Hepatocyte (in vitro differentiated cells): ENCODE measurements around the gene CLTRN. TPM values are rescaled to one million over a fixed set of nuclear protein-coding genes. Genes with fewer than 3 reads are reported as not detected.
A peak's percentile ranks its signal among the peaks of the same experiment; 100 is the strongest.

Experiments
- DNase-seq: peaks from one replicate; pipeline ENCODE4 v3.0.0-alpha.2; 2016; ENCODE audit warnings: low spot score
- H2AFZ ChIP-seq: fragments of 200-600 bp; sonication (generic); 2 replicates; pipeline ENCODE4 v1.6.0; 2016; ENCODE audit warnings: antibody characterized with exemption, mild to moderate bottlenecking
- H3K27ac ChIP-seq: fragments of 200-600 bp; sonication (generic); 2 replicates; pipeline ENCODE4 v1.5.1; 2016; ENCODE audit warnings: mild to moderate bottlenecking
- H3K27me3 ChIP-seq: fragments of 200-600 bp; sonication (generic); 2 replicates; pipeline ENCODE4 v1.6.1; 2016
- H3K36me3 ChIP-seq: fragments of 200-600 bp; sonication (generic); replicated peaks from 2 replicates; pipeline ENCODE4 v1.5.1; 2016; ENCODE audit warnings: low read depth; ENCODE audit not compliant: insufficient read depth
- H3K4me1 ChIP-seq: fragments of 200-600 bp; sonication (generic); 2 replicates; pipeline ENCODE4 v1.5.1; 2016; ENCODE audit warnings: mild to moderate bottlenecking, moderate library complexity; ENCODE audit not compliant: insufficient read depth
- H3K4me2 ChIP-seq: fragments of 200-600 bp; sonication (generic); 2 replicates; pipeline ENCODE4 v1.6.0; 2016
- H3K4me3 ChIP-seq: fragments of 200-600 bp; sonication (generic); 2 replicates; pipeline ENCODE4 v1.5.1; 2016; ENCODE audit warnings: mild to moderate bottlenecking
- H3K79me2 ChIP-seq: fragments of 200-600 bp; sonication (generic); 2 replicates; pipeline ENCODE4 v1.6.0; 2017; ENCODE audit warnings: mild to moderate bottlenecking
- H3K9me2 ChIP-seq: fragments of 200-600 bp; sonication (generic); replicated peaks from 2 replicates; pipeline ENCODE4 v1.6.0; 2017; ENCODE audit warnings: mild to moderate bottlenecking; ENCODE audit not compliant: insufficient read depth
- H3K9me3 ChIP-seq: fragments of 200-600 bp; sonication (generic); 2 replicates; pipeline ENCODE4 v1.5.1; 2016; ENCODE audit warnings: low read depth, mild to moderate bottlenecking
- H4K20me1 ChIP-seq: fragments of 200-600 bp; sonication (generic); 2 replicates; pipeline ENCODE4 v1.6.0; 2016; ENCODE audit warnings: mild to moderate bottlenecking; ENCODE audit not compliant: insufficient read depth, poor library complexity, severe bottlenecking
- CTCF ChIP-seq: fragments of 200-600 bp; sonication (generic); IDR thresholded peaks from 2 replicates; pipeline ENCODE4 v1.5.1; 2016; ENCODE audit warnings: antibody characterized with exemption, mild to moderate bottlenecking; ENCODE audit not compliant: poor library complexity
- EZH2 ChIP-seq: fragments of 200-600 bp; sonication (generic); IDR thresholded peaks from 2 replicates; pipeline ENCODE4 v1.6.1; 2016; ENCODE audit warnings: antibody characterized with exemption, mild to moderate bottlenecking, borderline replicate concordance
- EZH2phosphoT487 ChIP-seq: fragments of 200-600 bp; sonication (generic); IDR thresholded peaks from one replicate; pipeline ENCODE4 v1.6.1; 2018; ENCODE audit warnings: antibody characterized with exemption, mild to moderate bottlenecking, low read depth, moderate library complexity; ENCODE audit not compliant: unreplicated experiment, severe bottlenecking
- WGBS: methylation state at CpG from one replicate; pipeline ENCODE4 v1.1.6; 2016; ENCODE audit warnings: low lambda C conversion rate; ENCODE audit errors: missing lambda C conversion rate; 5-methylcytosine and 5-hydroxymethylcytosine counted together
- polyA plus RNA-seq: library from polyadenylated mRNA; unstranded; fragments of >200 nt; fragmentation: Nextera tagmentation; extraction: Ambion mirVana; gene quantifications from 2 replicates; pipeline ENCODE4 v1.2.1, GENCODE V29; 2016
- total RNA-seq: library from RNA; depleted of rRNA; stranded (reverse); fragments of >200 nt; gene quantifications from 2 replicates; pipeline ENCODE4 v1.2.3, GENCODE V29; 2014

CLTRN gene
- total and polyA plus RNA-seq, 2 experiments from 2014 or later: 32.6 to 37.4 TPM

DNA sequence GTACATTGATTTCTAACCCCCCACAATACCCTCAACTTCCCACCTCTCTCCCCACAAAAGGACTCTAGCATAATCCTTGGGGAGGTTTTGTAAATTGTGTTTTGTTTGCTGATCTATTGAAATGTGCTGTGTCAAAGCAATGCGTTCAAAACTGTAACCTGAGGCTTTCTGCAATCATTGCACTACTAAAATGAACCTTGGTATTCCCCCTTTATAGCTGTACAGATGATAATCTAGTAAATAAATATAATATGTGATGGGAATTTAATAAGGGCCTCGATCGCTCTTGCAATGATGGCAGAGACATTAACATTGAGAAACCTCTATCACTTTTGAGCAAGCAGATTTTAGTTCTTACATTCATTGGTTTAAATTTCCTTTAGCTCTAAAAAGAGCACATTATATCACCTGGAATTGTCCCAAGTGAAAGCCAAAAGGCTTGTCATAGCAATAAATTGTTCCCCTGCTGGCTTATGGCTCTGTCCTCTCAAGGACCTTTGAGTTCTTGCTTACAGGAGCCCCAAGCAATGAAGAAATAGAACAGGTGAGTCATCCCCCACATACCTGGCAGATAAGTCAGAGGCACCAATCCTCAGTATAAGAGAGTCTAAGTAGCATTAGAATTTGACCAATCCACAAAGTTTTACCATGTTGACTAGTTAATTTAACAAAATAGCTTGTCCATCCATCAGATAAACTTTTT lies 45.4 kb downstream of the CLTRN start:
- Histone ChIP-seq H3K27me3 (no peaks in the 10 kb centered on the region), H4K20me1 (no peaks in the 10 kb centered on the region), H3K4me1 (peaks cover 12% of the 10 kb centered on the region), H3K9me3 (no peaks in the 10 kb centered on the region), H3K27ac (peak overlapping the region; percentile 78), H2AFZ (no peak overlapping the region), H3K9me2 (no peaks in the 10 kb centered on the region), H3K4me3 (no peak overlapping the region), H3K4me2 (peak overlapping the region; percentile 48), H3K36me3 (no peaks in the 10 kb centered on the region), H3K79me2 (no peaks in the 10 kb centered on the region)
- DNase-seq: peak; percentile 78
- TF ChIP-seq EZH2 (no peak), CTCF (no peak)
- 68% methylated on average over 3 of the region's 3 CpGs for WGBS

DNA sequence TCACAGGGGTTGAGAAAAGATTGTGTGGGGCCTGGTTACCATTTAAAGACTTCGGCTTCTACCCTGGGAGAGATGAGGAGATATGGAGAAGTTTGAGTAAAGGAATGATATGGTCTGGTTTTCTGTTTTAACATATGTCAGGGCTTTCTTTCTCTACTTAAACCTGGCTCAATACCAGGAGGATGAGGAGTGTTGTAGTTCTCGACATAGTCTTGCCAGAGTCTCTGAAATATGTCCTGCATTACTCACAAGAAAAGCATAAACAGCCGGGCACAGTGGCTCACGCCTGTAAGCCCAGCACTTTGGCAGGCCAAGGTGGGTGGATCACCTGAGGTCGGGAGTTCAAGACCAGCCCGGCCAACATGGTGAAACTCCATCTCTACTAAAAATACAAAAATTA lies 47.5 kb downstream of the CLTRN start:
- no peak for TF ChIP-seq EZH2
- no peak for TF ChIP-seq EZH2phosphoT487
- TF ChIP-seq CTCF: no peak
- Histone ChIP-seq H3K27me3 (no peaks in the 10 kb centered on the region), H3K4me2 (no peak overlapping the region), H3K27ac (peak overlapping the region; percentile 74), H3K9me3 (no peaks in the 10 kb centered on the region), H4K20me1 (no peaks in the 10 kb centered on the region), H2AFZ (no peak overlapping the region), H3K4me3 (no peak overlapping the region), H3K9me2 (no peaks in the 10 kb centered on the region), H3K36me3 (no peaks in the 10 kb centered on the region), H3K79me2 (no peaks in the 10 kb centered on the region), H3K4me1 (peaks cover 12% of the 10 kb centered on the region)
- WGBS: 86% methylated on average over 6 of the region's 6 CpGs
- no peak for DNase-seq

GRCh38 chrX:15616531-15616930 lies 48.1 kb downstream of the CLTRN start:
- no peak overlapping the region for H2AFZ ChIP-seq
- H3K4me3 ChIP-seq: no peak overlapping the region
- H3K27me3 ChIP-seq: no peaks in the 10 kb centered on the region
- 77% methylated on average over 3 of the region's 3 CpGs for WGBS
- H3K4me1 ChIP-seq: peaks cover 12% of the 10 kb centered on the region
- no peaks in the 10 kb centered on the region for H3K79me2 ChIP-seq
- H3K9me2 ChIP-seq: no peaks in the 10 kb centered on the region
- H3K27ac ChIP-seq: peak overlapping the region; percentile 74
- H3K9me3 ChIP-seq: no peaks in the 10 kb centered on the region
- TF ChIP-seq EZH2phosphoT487 (no peak), CTCF (no peak), EZH2 (no peak)
- no peak for DNase-seq
- H4K20me1 ChIP-seq: no peaks in the 10 kb centered on the region
- no peak overlapping the region for H3K4me2 ChIP-seq
- H3K36me3 ChIP-seq: no peaks in the 10 kb centered on the region

DNA sequence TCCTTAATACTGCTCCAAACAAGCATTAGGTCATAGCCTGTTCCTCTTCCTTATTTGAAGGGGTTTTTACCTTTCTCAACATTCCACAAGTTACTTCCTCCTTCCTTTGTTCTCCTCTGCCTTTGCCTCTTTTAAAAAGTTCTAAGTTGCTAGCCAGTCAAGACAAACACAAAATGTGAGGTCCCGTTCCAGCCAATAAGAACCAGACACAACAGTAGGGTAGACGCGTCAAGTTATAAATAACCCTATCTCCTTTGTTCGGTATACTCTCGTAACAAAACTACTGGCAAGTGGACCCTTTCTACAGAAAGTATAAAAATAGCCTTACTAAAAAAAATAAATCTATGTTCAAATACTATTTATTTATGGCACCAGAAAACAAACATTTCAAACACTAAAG lies 57.5 kb downstream of the CLTRN start:
- Histone ChIP-seq H3K4me3 (no peak overlapping the region), H2AFZ (no peak overlapping the region), H4K20me1 (no peaks in the 10 kb centered on the region), H3K9me2 (no peaks in the 10 kb centered on the region), H3K36me3 (no peaks in the 10 kb centered on the region), H3K79me2 (no peaks in the 10 kb centered on the region), H3K4me2 (peak overlapping the region; percentile 38), H3K27ac (peak overlapping the region; percentile 64), H3K9me3 (no peaks in the 10 kb centered on the region), H3K4me1 (peaks cover 37% of the 10 kb centered on the region), H3K27me3 (no peaks in the 10 kb centered on the region)
- TF ChIP-seq EZH2phosphoT487 (no peak), CTCF (no peak), EZH2 (no peak)
- DNase-seq: no peak
- 53% methylated on average over 5 of the region's 5 CpGs for WGBS
